Endometrial microvascular endothelial cells (primary cell): ENCODE results near the gene STARD3NL. TPM values are rescaled to one million over a fixed set of nuclear protein-coding genes. Genes with fewer than 3 reads are reported as not detected.

Experiments used
- in situ Hi-C: cut with HindIII; loops from 2 replicates; pipeline ENCODE4 v1.10.0; 2017; ENCODE audit warnings: low sequenced_read_pairs, low pct_unique_long_range_greater_than_20kb; ENCODE audit errors: inconsistent ontology term
- total RNA-seq: library from RNA; depleted of rRNA; stranded (reverse); fragments of >200 nt; gene quantifications from one replicate; pipeline ENCODE4 v1.2.3, GENCODE V29; 2015; ENCODE audit errors: inconsistent ontology term

Gene STARD3NL
- total RNA-seq, 1 donor from 2014 or later, result 96.7 TPM

DNA sequence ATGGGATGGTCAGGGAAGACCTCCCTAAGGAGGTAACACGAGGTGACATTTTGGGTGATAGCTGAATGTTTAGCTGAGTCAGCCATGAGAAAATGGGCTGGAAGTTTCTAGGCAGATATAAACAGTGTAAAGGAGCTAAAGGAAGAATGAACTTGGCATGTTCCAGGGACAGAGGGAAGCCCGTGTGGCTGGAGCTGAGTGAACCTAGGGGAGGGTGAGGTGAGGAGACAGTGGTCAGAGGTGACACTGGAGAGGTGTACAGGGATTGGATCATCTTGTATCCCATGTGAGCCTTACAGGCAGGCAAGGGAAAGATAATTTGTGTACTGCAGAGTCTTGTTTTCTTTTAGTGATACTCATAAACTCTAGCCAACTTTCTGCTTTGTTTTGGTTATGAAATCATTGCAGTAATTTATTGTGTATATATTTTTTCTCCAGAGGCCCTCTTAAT is 1.8 kb downstream of the STARD3NL start:
- in situ Hi-C loops, result no loop called here

DNA sequence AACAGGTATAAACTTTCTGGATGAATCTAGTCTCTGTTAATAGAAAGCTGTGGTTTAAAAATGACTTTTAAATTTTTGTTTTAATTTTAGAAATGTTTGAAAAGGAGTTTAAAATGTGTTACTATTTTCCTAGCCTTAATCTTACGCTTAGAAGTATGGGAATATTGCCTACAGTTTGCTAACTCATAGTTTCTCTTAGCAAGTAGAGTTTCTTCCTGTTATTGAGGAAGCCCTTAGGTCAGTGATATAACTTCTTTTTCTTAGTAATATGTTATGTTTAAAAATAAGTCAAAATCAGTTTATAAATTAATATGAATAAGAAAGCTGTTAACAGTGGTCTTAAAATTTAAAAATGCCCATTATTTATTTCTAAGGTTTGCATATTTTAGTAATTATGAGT is 3.1 kb downstream of the STARD3NL start:
- in situ Hi-C loops, result no loop called here

DNA sequence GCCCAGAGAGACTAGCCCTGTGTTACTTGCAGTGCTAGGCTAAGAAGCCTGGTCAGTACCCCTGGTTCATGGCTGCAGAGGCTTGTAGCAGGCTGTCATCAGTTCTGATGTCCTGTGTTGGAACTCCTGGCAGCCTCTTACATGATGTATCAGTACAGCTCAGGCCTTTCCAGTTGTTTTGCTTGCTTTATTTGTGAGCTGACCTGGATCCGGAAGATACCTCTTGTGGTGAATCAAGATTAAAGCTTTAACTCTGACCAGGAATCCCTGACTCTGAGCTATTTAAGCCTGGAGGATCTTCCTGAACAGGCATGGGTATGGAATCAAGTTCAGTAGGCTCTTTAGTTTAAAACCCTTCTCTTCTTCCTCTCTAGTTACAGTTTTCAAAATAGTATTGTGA is 4.4 kb downstream of the STARD3NL start:
- in situ Hi-C loops, result no loop called here

DNA sequence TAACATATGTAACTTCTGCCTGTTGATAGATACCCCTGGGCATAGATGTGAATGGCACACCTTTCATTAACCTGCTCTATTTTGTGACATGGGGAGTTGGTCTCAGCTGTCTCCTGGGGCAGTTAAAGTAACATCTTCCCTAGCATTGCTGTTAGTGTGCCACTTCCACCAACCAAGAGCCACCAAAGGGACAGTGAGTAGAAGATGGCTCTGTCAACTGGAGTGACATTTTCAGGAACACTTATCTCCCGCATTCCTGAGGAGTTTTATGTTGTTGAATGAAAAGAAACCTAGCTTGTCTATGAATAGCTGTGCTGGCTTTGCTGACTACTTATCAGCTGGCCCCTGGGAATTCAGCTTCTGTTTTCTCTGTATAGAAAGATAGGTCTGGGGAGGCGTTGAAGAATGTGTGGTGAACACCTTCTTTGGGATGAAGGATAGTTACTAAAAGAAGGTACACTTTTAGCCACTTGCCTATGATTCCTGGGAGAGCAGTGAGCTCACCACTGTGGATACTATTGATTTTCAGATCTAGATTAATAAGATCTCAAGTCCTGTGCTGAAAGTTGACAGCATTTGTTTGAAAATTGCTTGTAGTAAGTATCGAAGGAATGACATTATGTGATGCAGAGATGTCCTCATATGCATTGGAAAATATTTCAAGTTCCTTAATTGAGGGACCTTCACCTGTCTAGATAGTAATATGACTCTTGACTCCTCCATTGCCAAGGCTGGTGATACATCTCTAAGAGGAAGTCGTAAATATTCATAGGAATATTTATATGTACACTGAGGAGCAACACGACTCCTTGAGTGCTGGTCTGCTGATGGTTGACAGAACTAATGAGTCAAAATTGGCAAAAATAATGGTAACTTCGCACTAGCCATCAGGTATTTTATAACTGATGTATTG is 7.6 kb downstream of the STARD3NL start:
- in situ Hi-C loops, result no loop called here

DNA sequence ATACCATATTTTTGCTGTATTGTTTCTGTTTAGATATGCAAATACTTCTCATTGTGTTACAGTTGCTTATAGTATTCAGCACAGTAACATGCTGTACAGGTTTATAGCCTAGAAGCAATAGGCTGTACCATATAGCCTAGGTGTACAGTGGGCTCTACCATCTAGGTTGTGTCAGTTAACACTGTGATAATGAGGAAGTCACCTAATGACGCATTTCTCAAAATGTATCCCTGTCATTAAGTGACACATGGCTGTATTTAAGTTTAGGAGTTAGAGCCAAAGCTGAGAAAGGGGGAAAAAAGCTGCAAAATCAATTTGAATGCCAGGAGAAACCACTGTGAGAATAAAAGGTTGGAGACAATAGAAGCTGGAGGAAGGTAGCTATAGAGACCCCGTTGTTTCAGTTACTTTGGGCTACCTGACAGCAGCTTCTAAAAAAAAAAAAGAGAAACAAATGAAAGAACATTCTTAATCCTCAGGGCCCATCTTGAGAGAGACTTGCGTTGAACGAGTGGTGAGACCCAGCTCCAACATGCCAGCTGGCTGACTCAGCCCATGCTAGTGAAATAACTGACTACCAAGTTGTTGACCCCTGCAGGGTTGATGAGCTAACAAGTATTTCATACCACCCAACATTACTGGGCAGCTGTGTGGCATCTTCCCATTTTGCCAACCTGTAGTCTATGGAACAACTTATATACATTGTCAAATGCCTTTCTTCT is 8.7 kb downstream of the STARD3NL start:
- in situ Hi-C loops, result no loop called here

DNA sequence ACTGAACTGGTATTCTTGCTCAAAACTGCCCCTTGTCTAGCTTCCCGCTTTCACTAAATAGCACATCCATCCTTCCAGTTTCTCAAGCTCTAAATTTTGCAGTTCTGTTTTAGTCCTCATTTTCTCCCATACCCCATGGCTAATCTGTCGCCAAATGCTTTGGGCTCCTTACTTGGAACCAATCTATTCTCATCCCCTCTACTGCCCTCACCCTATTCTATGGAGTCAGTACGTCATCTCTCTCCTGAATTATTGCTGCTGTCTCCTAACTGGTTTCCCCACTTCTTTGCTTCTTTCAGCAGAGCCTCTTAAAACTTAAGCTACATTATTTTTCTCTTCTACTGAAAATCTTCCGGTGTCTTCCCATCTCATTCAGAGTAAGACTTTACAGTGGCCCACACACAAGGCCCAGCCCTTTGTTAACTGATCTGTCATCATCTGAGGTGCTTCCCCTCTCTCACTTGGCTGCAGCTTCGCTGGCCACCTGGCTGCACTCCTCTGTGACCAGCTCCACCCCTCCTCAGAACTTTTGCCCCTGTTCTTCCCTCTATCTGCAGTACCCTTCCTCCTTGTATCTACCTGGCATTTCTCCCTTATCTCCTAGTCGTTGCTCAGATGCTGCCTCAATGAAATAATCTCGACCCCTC is 9.9 kb downstream of the STARD3NL start:
- in situ Hi-C loops, result no loop called here

DNA sequence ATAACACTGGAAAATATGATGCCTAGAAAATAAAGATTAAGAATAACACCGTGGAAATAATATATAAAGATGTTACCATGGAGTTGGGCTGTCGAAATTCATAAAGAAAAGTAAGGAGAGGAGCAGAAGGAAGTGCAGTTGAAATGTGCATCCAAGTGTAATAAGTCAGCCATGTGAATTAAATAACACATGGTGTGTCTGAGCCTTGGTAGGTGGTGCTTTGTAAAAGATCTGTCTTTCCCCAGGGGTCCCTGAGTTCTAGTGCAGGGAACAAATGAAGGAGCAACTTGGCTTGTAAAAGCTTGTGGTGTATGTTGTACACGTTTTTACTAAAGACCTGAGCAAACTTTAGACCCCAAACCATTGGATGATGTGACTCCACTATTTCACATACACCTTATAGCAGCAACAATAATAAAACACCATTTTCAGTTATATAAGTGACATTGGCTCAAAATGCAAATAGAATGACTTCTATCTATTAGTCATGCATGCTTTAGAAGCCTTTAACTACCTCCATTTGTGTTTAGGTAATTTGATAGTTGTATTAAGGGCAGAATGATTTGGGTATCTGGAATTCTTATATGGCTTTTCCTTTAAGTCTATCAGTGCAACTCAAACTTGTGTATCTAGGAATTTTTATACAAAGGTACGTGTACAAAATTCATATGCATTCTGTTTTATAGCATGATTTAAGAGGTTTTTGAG is 11.3 kb downstream of the STARD3NL start:
- in situ Hi-C loops, result no loop called here

DNA sequence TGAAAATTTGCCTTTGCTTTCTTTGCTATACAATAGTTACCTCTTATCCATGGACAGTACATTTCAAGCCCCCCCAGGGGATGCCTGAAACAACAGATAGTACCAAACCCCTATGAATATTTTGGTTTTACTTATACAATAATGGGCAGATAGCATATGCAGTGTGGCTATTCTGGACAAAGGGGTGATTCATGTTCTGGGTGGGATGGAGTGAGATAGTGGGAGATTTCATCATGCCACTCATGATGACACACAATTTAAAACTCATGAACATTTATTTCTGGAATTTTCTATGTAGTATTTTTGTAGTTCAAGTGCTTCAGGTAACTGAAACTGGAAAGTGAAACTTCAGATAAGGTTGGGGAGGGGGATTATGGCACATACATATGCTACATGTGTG is 12.0 kb downstream of the STARD3NL start:
- in situ Hi-C loops, result no loop called here

DNA sequence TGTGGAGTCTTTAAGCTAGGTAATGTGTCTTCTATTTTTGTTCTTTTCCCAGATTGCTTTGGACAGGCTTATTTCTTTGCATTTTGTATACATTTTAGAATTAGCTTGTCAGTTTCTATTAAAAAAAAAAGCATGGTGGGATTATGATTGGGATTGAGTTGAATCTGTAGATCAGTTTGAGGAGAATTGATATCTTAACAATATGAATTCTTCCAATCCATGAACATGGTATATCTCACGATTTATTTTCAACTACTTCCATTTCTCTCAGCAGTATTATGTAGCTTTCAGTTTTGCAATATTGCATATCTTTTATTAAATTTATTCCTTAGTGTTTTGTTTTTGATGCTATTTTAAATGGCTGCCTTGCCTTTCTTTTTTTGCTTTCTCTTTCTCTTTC is 13.7 kb downstream of the STARD3NL start:
- in situ Hi-C loops, result no loop called here

DNA sequence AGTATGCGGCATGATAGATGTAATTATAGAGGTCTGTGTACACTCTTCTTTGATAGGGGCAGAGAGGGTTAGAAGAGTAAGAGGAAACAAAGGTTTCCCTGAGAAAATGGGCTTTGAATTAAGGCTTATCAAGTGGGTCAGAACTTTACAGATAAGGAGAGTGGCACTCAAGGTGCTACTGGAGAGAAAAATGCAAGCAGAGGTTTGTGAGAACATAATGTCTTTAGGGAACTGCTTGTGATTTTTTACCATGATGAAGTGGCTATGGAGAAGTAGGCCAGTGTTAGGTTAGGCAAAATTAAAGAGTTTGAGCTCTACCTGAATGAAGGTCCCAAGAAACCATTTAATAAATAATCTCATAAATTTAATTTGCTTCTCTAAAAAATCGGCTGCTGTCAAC is 14.3 kb downstream of the STARD3NL start:
- in situ Hi-C loops, result no loop called here

DNA sequence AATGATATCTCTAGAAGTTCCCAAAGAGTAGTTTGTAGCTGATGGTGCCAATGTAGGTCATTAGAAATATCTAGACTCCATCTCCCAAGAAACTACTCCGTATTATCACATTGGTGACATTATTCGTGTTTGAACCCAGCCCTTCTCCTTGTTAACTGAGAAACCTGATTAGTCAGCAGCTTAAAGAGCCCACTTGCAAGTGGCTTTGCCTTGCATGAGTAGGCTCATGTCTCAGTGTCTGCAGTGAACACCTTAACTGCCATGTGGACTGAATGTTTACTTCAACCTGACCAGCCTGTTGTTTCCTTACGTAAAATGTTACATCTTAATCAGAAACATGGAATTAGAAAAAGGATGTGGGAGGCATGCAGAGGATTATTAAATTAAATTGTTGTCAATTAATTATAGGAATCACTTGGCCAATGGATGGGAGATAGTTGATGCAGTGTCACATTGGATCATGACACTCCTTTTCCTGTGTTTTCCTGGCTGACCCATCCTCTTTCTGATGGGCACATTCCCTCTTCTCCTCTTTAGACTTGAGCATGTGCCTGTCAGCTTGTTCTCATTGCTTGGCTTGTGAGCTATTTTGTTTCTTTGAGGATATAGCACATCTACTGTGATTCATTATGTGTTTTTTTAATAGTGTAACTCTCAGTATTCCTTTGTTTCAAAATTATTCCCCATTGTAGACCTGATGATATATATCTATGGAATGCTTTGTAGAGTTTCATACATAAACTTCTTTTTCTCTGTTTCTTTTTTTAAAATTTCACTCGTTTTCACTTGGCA is 18.0 kb downstream of the STARD3NL start:
- in situ Hi-C loops, result no loop called here

DNA sequence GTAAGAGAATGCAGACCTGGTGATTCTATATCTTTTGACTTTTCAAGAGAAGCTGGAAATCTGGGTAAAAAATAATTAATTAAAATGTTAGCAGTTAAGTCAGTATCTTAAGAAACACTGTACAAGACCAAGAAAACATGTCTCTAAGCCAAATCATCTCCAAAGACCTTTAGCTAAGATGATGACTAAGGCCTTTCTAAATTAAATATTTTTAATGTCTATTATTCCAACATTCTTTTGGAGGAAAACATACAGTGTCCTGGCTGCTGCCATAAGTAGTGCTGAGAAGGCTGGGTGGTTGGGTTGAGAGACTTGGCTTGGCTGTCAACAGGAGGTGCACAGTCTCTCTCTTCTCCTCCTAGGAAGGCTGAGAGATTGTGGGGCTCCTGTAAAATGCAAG is 20.3 kb downstream of the STARD3NL start:
- in situ Hi-C loops, result no loop called here

DNA sequence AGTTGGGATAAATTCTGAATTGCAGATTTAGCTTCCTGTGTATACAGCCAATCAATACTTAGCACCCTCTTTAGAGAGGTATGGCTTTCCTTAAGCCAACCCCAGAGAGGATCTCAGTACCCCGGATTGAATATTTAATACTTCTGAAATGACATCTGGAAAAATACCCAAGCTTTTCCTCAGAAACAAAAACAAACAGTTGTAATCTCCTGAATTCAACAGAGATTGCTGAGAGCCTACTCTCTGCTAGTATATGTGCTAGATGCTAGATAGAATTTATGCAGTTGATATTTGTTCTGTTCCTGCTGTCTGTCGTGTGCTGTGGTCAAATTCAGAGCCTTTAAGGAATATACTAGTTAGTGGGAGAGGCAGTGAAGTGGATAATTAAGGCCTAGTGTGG is 21.1 kb downstream of the STARD3NL start:
- in situ Hi-C loops, result no loop called here

DNA sequence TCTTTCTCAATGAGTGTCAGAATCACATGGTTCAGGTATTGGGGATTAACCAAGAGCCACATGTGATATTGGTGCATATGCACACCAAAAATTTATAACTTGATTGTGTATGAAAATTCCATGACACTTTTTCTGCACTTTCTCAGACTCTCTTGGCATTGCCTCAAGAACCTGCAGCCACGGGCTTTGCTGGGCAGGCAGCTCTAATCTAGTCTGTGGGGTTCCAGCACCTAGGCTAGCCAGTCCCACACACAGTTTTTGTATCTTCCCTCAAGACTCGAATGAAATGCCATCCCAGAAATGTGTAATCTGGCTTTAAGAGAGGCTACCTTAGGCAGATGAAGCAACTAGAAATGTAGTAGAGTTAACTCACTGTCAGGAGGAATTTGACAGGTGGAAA is 21.7 kb downstream of the STARD3NL start:
- in situ Hi-C loops, result no loop called here

DNA sequence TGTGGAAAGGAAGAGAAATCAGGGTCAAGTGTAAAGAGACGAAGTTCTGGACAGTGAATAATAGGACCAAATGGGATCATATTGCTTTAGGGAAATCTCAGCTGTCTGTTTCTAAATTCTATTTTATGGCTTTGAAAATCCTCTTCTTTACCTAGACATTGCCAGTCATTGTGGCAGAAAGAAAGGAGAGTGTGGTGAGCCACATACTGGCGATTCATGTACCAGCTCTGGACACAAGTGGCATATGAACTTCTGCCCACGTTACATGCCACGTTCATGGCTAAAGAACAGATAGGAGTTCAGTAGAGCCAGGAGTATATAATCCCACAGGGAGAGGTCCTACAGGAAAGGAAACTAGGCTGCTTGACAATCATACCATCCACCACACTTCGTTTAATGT is 28.0 kb downstream of the STARD3NL start:
- in situ Hi-C loops, result no loop called here

DNA sequence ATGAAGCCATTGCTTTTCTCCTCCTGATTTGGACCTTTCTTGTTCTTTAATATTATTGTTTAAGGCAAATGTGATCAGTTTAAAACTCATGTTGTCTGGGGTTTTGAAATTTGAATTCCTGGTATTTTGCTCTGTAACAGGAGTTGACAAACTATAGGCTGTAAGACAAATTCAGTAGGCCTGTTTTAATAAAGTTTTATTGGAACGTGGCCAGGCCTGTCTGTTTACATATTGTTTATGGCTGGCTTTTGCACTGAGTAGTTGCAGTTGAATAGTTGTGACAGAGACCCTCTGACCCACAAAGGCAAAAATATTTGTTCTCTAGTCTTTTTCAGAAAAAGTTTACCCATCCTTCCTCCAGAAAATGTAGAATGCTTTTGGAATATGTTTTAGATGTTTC is 29.8 kb downstream of the STARD3NL start:
- in situ Hi-C loops, result no loop called here

DNA sequence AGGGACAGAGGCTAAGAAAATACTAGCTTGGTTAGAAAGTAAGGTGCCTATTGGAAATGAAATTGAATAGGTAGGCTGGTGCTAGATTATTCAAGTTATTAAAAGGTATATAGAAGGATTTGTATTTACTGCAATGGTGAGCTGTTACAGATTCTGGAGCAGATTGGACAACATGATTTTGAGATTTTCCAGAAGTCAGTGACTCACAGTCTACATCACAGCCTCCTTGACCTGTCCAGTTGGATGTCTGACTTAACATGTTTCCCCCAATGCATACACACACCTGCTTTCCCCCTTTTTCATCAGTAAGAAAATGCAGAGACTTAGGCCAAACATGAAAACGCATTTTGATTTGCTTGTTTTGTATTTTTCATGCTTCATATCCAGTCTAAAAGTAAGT is 33.4 kb downstream of the STARD3NL start:
- in situ Hi-C loops, result no loop called here

DNA sequence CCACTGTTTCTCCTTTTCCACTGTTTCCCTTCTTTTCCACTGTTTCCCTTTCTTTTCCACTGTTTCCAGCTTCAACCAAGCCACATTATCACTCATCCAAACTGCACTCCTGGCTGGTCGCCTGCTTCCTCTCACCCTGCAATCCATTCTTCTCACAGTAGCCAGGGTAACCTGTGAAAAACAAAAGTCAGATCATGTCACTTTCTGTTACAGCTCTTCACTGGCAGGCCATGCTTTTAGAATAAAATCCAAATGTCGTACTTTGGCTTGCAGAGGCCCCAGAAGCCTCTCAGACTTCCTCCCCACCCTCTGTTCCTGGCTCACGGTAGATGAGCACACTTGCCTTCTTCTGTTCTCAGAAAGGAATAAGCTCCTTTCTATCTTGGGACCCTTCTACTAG is 33.9 kb downstream of the STARD3NL start:
- in situ Hi-C loops, result no loop called here
